Kasumi-1 (cell line): ENCODE results near the gene P2RX1.
"Not testable (repeated sequence)": the region's sequence is repeated elsewhere in the genome, so short reads cannot be mapped to it uniquely, and the experiment has no call there.

Source experiments
- DNase-seq, 2 experiments: peaks; one replicate each; lab custom pipeline; 2025; lab: John Stamatoyannopoulos, UW

Gene P2RX1

DNA sequence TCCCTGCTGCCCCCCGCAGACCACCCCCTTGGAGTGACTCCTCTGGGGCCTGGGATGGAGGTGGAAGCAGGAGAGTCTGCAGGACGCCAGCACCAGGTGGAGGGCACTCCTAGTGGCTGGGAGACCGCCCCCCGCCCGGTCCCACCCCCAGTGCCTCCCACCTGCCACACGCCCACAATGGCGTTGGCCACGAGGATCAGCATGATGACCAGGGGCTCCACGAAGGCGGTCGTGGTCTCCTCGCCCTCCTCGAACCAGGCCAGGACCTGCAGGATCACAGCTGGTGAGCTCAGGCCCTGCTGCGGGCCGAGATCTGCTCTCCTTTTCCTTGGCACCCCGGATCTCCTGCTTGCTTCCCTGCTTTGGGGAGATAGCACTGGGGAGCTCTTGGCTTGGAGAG, 35.2 kb upstream of the P2RX1 start:
- DNase-seq: no peak

DNA sequence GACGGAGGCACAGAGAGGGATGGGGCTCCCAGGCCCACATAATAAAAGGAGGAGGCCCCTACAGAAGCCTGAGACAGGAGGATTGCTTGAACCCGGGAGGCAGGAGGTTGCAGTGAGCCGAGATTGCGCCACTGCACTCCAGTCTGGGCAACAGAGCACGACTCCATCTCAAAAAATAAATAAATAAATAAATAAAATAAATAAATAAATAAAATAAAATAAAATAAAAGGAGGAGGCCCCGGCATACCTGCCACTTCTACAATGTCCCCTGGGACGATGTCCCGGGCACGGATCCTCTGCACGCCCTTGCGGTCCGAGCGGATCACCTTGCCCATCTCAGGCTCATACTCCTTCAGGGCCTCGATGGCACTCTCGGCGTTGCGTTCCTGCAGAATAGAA, 34.7 kb upstream of the P2RX1 start:
- DNase-seq: no peak

DNA sequence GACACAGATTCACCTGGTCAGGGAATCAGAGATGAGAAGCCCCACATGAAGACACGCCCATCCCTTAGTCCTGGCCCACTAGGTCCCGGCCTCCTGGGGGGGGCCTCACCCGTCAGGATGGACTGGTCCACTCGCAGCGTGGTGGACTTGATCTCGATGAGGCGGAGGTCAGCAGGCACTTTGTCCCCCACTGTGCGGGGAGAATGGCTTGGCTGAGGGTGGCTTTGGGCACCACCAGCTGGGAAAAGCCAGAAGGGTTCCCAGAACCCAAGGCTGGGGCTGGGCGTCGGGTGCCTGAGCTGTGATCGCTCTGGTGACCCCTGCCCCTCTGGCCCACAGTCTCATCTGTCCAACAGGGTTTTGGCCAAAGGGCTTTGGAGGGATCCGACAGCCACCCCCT, 34.3 kb upstream of the P2RX1 start:
- no peak for DNase-seq

DNA sequence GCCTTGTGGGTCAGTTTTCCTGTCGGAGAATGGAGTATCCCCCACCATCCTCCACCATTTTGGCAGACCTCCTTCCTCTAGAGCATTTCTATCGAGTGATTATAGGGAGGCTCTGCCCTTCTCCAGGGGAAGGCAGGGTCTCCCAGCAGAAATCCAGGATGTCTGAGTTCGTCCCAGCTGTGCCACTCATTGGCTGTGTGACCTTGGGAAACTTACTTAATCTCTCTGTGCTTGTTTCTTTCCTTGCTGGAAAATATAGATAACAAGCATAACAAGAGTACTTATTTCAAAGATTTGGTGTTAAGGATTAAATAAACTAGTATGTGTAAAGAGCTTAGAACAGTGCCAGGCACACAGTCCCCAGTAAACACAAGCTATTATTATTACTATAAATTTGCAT, 33.2 kb upstream of the P2RX1 start:
- no peak for DNase-seq

DNA sequence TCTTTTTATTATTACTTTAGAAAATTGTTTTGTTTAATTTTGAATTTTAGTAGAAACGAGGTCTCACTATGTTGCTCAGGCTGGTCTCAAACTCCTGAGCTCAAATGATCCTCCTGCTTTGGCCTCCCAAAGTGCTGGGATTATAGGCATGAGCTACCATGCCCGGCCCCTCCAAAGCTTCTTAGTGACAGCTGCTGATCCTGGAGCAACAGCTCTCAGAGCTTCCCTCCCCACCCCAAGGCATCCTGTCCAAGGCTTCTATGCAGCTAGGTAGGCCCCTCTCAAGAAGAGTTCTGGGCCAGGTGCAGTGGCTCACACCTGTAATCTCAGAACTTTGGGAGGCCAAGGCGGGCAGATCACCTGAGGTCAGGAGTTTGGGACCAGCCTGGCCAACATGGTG, 32.3 kb upstream of the P2RX1 start:
- DNase-seq: not testable (repeated sequence)

DNA sequence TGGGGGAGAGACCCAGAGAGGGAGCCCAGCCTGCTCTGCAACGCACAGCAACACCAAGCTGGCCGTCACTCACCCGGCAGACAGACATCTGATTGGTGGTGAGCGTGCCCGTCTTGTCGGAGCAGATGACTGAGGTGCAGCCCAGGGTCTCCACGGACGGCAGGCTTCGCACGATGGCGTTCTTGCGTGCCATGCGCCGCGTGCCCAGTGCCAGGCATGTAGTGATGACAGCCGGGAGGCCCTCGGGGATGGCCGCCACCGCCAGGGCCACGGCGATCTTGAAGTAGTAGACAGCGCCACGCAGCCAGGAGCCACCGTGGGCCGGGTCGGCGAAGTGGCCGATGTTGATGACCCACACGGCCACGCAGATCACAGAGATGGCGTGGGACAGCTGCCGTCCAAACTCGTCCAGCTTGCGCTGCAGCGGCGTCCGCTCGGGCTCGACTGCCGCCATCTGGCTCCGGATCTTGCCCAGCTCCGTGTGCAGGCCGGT, 31.1 kb upstream of the P2RX1 start:
- no peak for DNase-seq

DNA sequence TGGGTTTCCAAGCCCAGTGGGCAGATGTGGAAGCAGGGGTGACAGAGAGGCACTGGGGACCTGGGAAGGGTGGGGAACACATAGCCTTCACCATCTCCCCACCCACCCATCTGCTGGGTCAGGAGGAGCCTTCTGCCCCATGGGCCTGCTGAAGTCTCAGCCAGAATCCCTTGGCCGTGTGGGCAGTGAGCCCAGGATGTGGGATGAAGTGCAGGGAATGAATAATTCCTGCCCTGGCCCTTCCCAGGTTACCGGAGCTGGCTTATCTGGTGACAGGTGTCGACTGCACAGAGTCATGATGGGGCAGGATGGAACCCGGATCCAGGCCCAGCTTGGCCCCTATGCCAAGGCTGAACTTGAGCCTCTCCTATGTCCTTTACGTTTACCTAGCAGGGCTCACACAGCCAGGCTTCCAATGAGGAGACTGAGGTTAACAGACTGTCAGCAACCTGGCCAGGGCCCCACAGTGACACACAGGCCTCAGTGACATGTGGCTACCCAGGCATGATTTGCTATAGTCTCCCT, 30.5 kb upstream of the P2RX1 start:
- no peak for DNase-seq

DNA sequence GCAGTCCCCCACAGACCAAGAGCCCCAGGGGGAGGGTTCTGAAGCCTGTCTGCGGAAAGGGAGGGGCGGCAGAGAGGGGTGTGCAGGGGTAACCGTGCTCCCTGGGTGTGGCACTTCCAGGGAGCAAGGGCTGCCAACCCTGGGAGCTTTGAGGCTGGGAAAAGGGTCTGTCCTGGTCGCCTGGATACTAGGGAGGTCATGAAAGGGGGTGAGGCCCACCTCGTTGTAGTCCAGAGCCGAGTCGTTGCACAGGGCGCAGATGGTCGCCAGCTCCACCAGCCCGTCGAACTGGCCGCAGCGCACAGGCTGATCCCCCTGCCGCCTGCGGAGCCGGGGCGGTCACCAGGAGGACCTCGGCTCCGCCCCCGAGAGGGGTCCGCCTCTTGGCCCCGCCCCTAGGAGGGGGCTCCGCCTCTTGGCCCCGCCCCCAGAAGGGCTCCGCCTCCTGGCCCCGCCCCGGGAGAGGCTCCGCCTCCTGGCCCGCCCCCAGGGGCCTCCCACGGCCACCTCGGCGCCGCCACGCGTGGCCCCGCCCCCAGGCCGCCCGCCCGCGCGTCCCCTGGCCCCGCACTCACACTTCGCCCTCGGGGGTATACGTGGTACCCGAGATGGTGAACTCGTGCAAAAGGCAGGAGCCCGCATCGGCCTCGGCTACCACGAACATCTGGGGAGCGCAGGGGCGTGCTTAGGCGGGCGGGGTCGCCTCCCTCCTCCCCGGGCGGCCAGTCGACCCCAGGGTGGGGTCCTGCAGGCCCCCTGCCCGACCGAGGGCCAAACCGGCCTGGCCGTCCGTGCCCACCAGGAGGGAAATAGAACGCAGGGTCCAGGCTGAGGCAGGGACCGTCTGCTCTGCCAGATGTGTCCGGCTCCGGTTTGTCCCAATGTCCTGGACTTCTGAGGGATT, 28.5 kb upstream of the P2RX1 start:
- DNase-seq: no peak

DNA sequence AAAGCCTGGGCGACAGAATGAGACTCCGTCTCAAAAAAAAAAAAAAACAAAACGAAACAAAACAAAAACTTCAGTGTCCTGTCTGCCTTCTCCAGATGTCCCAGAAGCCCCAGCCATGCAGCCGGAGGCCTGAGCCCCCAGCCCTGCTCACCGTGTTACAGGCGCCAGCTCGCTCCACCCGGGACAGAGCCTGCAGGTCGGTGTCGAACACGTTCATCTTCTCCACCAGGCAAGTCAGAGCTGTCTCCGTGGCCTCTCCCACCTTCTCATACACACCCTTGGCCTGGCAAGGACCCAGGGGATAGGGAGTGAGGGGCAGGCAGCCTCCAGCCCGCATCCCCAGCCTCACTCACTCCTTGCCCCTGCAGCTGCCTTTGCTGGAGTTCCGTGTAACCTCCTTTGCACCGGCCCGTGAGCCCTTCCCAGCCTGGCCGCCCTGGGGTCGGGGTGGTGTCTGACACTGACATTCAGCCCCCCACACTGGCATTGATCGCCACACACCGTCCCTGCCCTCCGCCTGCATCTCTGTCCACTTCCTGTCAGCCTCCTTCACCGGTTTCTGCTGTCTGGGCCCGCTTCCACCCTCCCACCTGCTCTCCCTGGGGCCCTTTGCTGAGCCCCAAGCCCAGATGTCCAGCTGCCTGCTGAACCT, 27.1 kb upstream of the P2RX1 start:
- DNase-seq: no peak

DNA sequence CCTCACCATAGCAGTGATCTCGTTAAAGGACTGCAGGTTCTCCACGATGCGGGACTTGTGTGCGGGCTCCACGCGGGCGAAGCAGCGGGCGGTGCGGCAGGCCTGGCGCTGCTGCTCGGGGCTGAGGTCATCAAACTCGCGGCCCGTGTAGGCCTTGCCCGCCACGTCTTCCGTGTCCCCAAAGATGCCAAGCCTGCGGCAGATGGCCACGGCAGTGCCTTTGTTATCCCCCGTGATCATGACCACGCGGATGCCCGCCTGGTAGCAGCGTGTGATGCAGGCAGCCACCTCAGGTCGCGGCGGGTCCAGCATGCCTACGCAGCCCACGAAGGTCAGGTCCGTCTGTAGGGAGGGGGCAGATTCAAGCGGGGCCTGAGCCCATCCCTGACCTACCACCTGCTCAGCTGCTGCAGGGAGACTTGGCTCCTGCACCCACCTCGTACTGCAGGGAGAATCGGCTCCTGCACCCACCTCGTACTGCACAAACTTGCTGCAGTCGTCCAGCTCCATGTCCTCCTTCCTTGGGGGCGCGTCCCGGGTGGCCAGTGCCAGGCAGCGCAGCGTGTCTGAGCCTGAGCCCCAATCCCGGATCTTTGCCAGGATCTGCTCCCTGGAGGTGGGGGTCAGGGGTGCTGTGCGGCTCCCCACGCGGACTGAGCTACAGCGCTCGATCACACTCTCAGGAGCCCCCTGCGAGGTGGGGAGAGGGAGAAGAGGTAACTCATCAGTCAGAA, 24.9 kb upstream of the P2RX1 start:
- DNase-seq: no peak

DNA sequence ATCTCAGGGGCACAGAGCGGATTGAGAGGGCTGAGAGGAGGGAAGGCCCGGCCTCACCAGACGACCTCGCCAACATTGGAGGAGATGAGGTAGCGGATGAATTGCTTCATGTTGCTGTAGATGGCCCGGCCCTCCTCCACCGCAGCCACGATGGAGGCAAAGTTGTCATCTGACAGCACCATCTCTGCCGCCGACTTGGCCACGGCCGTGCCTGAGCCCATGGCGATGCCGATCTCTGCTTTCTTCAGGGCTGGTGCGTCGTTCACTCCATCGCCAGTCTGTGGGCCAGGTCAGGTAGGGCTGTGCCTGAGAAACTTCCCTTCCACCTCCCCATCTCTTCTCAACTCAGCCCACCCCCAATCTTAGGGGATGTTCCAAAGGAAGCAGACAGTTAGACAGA, 21.1 kb upstream of the P2RX1 start:
- DNase-seq: no peak

DNA sequence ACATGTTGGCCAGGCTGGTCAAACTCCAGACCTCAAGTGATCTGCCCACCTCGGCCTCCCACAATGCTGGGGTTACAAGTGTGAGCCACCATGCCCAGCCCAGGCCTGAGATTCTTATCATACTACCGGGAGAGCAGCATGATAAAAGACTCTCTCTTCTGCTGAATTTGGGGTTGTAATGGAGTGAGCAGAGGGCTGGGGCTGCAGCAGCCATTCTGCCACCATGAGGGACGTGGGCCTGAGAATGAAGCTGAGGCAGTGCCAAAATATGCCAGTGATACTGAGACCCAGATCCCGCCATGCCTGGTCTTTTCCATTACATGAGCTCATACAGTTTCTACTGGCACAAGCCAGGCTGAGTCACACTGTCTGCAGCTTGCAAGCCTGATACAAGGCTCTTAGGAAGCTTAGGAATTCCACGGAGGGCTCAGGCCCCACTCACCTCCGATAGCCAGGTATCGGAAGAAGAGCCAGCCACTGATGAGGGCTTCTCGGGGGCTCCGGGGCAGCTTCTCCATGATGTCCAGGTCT, 19.6 kb upstream of the P2RX1 start:
- DNase-seq: no peak

DNA sequence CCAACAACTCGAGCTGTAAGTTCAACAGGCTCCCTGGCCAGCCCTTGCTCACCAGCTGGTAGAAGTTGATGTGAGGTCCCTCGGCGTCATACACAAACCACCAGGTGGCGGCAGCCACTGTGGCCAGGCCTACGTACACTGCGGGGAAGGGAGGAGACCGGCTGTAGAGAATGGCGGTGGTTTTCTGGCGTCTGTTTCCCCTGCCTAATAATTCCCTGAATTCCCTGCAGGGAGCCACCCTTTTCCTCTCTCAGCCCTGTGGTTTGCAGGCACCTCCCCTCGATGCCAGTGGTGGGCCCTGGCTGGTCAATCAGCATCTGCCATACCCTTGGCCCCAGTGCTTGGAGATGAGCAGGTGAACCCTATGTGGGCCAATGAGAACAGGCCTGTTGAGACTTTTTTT, 18.9 kb upstream of the P2RX1 start:
- peak in 1 of 2 experiments; percentile 14 for DNase-seq

DNA sequence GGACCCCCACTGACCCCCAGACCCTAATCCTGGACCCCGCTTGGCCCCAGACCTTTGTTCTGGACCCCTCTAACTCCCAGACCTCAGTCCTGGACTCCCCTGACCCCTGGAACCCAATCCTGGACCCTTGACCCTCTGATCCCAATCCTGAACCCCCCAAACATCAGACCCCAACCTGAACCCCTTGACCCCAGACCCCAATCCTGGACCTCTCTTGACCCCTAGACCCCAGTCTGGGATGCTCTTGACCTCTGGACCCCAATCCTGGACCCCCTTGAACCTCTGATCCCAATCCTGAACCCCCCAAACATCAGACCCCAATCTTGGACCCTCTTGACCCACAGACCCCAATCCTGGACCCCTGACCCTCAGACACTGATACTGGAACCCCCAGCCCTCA, 13.5 kb upstream of the P2RX1 start:
- no peak for DNase-seq

DNA sequence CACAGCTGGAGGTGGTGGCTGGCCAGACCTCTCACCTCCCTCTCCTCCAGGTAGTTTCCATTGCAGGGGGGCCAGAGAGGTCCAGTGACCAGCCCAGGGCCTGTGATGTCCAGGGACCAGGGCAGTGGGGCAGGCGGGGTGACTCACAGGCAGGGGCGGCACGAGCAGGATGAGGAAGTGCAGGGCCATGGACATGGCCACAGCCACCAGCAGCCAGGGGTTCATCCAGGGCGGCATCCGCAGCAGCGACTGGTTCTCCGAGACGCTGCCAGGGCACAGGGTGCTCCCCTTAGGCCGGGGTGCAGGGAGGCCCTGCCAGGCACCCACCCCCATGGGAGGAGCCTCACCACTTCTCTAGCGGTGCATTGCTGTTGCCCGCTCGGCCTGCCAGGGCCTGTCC, 12.9 kb upstream of the P2RX1 start:
- DNase-seq: no peak

DNA sequence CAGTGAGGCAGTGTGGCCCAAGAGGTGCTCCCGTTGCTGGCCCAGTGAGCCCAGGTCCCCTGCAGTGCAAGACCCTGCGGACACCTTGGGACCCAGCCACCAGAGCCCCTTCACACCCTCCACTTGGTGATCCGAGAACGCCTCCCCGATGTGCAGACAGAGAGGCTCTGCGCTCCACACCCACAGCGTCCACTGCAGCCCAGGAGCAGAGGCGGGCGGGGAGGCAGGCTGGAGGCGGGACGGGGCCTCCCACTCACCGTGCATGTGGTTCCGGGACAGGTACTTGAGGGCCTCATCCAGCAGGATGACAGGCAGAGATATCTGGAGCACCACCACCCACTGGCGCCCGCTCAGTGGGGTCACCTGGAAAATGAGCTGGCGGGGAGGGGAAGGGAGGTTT, 12.1 kb upstream of the P2RX1 start:
- DNase-seq: no peak

DNA sequence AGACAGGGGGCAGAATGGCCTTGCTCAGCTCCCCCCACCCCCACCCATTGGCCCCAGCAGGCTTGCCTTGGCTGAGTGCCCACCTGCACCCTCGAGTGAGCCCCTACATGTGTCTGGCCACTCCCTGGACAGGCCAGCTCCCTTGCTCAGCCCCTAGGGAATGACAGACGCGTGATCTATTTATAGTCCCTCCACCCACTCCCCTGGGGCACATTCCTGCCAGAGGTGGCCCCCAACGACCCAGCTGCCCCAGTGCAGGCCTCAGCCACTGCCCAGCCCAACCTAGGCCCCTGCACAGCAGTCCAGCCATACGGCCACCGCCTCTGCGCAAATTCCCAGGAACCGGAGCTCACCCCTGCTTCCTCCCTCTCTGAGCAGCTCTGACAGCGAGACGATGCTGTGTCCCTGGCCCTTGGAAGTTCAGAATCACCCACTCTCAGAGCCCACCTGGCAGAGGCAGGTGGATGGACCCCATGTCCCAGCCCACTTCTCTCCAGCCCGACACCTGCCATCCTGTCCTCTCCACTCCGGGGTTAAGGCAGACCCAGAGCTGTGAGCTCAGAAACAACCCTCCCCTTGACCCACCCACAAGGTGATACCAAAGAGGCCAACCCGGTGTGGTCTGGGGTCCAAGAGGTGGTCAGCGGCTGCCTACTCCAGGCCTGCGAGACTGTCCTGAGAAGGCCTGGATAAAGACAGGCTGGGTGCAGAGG, 11.5 kb upstream of the P2RX1 start:
- DNase-seq: no peak

DNA sequence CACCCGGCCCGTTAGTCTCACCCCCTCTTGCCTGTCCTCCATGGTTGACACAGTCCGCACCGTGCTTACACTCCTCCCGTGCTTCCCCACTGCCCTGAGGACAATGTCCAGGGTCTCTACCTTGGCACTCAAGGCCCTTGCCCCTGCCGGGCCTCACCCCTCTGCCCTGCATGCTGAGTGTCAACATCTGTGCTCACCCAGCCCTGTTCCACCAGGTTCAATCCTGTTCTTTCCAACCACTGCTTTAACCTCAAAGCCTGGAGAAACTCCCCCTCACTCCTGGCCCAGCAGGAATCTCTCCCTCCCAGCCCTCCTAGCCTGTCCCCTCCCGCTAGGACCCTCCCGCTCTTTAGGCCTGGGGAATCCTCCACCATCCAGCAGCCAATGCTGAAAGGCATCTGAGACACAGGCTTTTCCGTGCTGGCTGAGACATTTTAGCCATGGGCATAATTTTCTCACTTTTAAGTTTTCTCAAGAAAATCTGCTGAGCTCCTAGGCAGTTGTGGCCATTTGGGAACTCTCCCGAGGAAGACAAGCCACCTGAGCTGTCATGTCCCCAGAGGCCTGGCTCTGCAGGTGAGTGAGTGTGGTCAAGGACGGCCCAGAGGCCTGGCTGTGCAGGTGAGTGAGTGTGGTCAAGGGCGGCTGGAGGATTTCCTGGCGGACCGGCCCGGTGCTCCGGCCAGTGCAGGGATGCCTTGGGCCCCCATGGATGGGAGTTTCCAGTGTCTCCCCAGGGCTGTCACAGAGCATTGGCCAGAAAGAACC, 10.8 kb upstream of the P2RX1 start:
- DNase-seq: no peak

DNA sequence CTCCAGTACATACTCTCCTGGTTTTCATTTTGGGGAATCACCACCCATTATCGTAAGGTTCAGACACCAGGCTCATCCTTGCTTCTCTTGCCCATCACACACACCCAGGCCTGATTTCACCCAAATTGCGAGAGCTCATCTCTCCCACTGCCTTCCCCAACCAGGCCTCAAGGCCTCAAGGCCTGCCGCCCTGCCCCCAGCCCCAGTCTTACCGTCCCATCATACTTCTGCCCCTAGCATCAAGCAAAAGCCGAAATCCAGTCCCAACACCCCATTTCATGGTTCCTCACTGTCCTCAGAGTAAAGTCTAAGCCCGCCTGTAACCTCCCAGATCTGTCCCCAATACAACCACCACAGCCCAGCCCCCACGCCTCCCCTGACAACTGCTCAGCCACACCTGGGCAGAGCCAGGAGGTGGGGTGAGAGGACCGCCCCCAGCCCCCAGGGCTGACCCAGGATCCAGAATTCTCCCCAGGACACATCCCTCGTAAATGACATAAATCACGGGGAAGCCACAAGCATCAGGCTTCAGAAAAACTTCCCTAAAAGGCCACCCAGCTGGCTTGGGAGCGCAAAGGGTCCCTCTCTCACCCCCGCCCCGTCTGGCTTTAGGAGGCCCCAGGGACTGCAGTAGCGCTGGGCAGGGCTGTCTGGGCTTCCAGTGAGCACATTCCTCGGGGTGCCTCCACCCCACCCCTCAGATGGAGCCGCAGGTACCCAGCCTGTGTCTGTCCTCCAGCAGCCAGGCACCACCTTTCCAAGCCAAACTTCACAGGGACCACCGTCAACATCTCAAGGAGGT, 9.6 kb upstream of the P2RX1 start:
- DNase-seq: no peak
